ENCODE results near the gene CPPED1.
"Not testable (repeated sequence)": the region's sequence is repeated elsewhere in the genome, so short reads cannot be mapped to it uniquely, and the experiment has no call there.

CPPED1 gene

GRCh38 chr16:12771341-12771798 is 32.3 kb downstream of the CPPED1 start:
- no peak for TF ChIP-seq CTCF (IDR thresholded peaks at IDR 0.05; ENCODE audit: low read depth, low read length)
- peak; percentile 17 for DNase-seq (ENCODE audit: low read depth, low spot score)
- in situ Hi-C loops (cut with HindIII; ENCODE audit: low sequenced_read_pairs): no loop called here
- H3K4me3 ChIP-seq (ENCODE audit: low read depth, low read length): no peak overlapping the region

GRCh38 chr16:12769525-12769924 is 34.2 kb downstream of the CPPED1 start:
- no peak for TF ChIP-seq CTCF (IDR thresholded peaks at IDR 0.05; ENCODE audit: low read depth, low read length)
- no peak for DNase-seq (ENCODE audit: low read depth, low spot score)
- H3K4me3 ChIP-seq (ENCODE audit: low read depth, low read length): no peak overlapping the region
- in situ Hi-C loops (cut with HindIII; ENCODE audit: low sequenced_read_pairs): no loop called here

- peak; percentile 13 for DNase-seq (ENCODE audit: low read depth, low spot score)
- no peak overlapping the region for H3K4me3 ChIP-seq (ENCODE audit: low read depth, low read length)
- in situ Hi-C loops (cut with HindIII; ENCODE audit: low sequenced_read_pairs): no loop called here
- no peak for TF ChIP-seq CTCF (IDR thresholded peaks at IDR 0.05; ENCODE audit: low read depth, low read length)
Measured at GRCh38 chr16:12767897-12768296, 35.8 kb downstream of the CPPED1 start.

GRCh38 chr16:12766853-12767252 is 36.8 kb downstream of the CPPED1 start:
- H3K4me3 ChIP-seq (ENCODE audit: low read depth, low read length): no peak overlapping the region
- in situ Hi-C loops (cut with HindIII; ENCODE audit: low sequenced_read_pairs): no loop called here
- no peak for TF ChIP-seq CTCF (IDR thresholded peaks at IDR 0.05; ENCODE audit: low read depth, low read length)
- no peak for DNase-seq (ENCODE audit: low read depth, low spot score)

GRCh38 chr16:12766208-12766607 is 37.5 kb downstream of the CPPED1 start:
- DNase-seq (ENCODE audit: low read depth, low spot score); in situ Hi-C loops (cut with HindIII; ENCODE audit: low sequenced_read_pairs); H3K4me3 ChIP-seq (ENCODE audit: low read depth, low read length): not testable (repeated sequence)

- in situ Hi-C loops (cut with HindIII; ENCODE audit: low sequenced_read_pairs): no loop called here
- H3K4me3 ChIP-seq (ENCODE audit: low read depth, low read length): no peak overlapping the region
- no peak for TF ChIP-seq CTCF (IDR thresholded peaks at IDR 0.05; ENCODE audit: low read depth, low read length)
- DNase-seq (ENCODE audit: low read depth, low spot score): no peak
Measured at GRCh38 chr16:12764813-12765488, 38.7 kb downstream of the CPPED1 start.

- DNase-seq (ENCODE audit: low read depth, low spot score): no peak
- TF ChIP-seq CTCF (IDR thresholded peaks at IDR 0.05; ENCODE audit: low read depth, low read length): no peak
- no peak overlapping the region for H3K4me3 ChIP-seq (ENCODE audit: low read depth, low read length)
- in situ Hi-C loops (cut with HindIII; ENCODE audit: low sequenced_read_pairs): no loop called here
Measured at GRCh38 chr16:12763517-12763916, 40.2 kb downstream of the CPPED1 start.

All from astrocyte of the spinal cord (primary cell).